Hematopoietic multipotent progenitor cell treated with erythropoietin and hydrocortisone succinate and interleukin-3 and kit ligand, for 4 days (in vitro differentiated cells): ENCODE data around the gene SZT2.
"Not testable (repeated sequence)": the region's sequence is repeated elsewhere in the genome, so short reads cannot be mapped to it uniquely, and the experiment has no call there.

ENCODE experiments used
- DNase-seq: peaks from one replicate; pipeline ENCODE4 v3.0.0-alpha.2; 2015

Gene SZT2

DNA sequence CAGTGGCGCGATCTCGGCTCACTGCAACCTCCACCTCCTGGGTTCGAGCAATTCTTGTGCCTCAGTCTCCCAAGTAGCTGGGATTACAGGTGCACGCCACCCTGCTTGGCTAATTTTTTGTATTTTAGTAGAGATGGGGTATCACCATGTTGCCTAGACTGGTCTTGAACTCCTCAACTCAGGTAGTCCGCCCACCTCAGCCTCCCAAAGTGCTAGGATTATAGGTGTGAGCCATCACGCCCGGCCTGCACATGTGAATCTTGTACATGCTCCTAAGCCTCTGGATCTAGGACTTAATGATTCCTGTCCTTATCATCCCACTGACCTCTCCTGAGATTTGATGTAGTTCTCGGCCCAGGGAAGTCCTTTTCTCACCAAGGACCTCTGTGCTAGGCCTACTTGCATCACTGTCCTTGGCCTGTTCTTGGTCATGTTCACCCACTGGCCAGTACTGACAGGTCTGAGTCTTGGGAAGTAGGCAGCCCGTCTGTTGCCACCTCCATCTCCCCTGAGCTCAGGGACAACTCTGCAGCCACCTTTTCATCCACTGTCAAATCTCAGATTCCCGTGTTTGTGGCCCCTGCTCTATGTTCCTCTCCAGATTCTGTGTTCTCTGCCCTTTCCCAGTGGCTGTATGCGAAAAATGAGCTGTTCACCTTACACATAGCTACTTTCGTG, 54.6 kb downstream of the SZT2 start:
- no peak for DNase-seq

DNA sequence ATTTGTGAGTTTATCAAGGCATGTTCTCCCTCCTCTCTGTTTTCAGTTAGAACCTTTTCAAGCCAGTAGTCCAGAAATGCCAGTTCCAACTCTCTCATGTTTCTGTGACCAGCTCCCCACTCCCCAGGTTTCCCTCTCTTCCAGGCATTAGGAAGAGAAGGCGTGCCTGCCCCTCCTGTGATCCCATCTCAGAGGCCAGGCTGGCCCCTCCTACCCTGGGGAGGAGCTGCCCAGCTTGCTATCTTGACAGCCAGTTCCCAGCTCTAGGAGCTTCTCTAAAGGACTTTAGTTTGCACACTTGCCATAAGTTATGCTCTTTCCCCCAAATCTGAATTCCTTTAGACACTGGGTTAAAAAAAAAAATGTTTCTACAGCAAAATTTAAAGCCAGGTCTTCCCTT, 55.1 kb downstream of the SZT2 start:
- peak; percentile 40 for DNase-seq

DNA sequence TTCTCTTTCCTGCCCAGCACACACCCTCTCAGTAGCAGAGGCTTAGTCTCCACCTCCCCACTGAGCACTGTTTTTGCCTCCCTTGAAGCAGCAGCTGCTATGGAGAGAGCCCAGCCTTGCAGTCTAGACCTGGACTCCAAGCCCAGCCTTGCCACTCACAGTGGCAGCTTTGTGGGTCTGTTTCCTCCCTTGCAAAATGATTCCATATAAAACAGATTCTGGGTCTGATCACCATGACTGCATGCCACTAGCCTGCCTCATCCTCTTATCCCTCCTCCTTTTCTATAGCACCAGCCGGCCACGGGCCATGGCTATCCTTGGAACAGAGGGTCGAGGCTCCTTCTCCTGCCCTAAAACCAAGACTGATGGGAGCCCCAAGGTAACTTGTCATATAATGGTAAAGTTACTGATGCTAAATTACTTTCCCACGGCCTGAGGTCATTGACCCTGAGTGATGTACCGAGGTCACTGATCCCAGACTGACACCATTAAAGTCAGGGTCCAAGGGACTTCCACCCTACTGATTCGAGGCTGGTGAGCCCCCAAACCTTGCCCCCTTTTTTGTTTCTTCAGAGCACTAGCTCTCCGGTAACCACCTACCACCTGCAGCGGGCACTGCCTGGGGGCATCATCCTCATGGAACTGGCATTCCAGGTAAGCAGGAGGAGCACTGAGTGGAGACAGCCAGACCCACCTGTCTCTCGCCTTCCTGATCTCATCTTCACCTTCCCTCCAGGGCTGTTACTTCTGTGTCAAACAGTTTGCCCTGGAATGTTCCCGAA, 56.1 kb downstream of the SZT2 start:
- DNase-seq, result no peak

DNA sequence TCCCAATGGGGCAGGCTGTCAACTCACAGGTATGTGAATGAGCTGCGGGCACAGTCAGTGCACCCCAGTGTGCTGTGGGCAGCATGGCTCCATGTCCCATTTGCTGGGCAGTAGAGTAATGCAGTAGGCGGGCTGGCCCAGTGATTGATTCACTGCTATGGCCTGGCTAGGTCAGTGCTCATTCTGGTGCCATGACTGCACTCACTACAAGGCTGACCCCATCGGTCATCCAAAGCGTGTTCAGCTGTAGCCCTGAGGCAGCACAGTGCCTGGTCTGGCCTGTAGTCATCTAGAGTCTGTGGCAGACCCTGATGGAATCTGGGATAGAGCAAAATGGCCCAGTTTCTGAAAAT, 56.7 kb downstream of the SZT2 start:
- DNase-seq, result no peak

DNA sequence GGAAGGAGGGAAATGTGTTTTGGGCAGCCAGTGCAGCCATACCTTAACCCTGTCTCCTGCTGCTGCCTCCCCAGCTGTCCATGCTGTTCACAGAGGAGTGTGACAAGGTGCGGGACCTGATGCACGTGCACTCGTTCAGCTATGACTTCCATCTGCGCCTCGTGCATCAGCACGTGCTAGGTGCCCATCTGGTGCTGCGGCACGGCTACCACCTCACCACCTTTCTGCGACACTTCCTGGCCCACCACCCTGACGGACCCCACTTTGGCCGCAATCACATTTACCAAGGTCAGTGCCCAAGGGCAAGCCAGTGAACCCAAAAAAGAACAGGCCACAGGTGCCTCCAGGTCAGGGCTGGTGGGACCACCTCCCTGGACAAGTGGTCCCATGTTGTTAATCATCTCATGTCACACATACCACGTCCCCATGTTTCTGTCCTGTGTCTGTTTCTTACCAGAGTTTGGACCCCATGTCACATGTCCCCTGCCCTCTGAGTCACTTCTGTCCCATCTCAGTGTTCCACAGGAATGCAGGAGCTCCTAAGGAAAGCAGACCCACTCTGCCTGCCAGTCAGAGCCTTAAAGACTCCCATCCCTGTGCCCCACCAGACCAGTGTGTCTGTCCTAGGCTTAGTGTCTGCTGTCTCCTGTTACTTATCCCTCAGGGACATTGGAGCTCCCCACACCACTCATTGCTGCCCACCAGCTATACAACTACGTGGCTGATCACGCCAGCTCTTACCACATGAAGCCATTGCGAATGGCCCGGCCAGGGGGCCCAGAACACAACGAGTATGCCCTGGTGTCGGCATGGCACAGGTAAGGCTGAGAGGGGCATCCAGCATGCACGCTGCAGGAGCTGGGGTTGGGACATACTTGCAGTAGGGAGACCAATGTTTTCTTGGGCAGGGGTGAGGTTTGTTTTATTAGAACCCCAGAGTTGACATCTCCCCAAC, 57.5 kb downstream of the SZT2 start:
- no peak for DNase-seq

DNA sequence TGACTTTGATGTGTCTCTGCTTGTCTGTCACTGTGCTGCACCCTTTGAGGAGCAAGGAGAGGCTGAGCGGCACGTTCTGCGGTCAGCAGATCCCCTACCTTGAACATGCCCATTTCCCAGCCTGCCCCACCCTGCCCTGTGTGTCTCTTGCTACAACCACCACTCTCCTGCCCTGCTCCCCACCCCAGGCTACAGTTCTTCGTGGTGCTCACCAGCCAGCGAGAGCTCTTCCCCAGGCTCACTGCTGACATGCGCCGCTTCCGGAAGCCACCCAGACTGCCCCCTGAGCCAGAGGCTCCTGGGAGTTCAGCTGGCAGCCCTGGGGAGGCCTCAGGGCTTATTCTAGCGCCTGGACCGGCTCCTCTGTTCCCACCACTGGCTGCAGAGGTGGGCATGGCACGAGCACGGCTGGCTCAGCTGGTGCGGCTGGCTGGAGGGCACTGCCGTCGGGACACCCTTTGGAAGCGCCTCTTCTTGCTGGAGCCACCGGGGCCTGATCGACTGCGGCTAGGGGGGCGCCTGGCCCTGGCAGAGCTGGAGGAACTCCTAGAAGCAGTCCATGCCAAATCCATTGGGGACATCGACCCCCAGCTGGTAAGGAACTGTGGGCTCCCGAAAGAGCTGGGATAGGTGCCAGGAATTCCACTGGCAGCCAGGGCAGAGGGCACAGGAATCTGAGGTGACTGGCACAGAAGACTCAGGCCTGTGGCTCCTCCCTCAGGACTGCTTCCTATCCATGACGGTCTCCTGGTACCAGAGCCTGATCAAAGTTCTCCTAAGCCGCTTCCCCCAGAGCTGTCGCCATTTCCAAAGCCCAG, 58.4 kb downstream of the SZT2 start:
- no peak for DNase-seq

DNA sequence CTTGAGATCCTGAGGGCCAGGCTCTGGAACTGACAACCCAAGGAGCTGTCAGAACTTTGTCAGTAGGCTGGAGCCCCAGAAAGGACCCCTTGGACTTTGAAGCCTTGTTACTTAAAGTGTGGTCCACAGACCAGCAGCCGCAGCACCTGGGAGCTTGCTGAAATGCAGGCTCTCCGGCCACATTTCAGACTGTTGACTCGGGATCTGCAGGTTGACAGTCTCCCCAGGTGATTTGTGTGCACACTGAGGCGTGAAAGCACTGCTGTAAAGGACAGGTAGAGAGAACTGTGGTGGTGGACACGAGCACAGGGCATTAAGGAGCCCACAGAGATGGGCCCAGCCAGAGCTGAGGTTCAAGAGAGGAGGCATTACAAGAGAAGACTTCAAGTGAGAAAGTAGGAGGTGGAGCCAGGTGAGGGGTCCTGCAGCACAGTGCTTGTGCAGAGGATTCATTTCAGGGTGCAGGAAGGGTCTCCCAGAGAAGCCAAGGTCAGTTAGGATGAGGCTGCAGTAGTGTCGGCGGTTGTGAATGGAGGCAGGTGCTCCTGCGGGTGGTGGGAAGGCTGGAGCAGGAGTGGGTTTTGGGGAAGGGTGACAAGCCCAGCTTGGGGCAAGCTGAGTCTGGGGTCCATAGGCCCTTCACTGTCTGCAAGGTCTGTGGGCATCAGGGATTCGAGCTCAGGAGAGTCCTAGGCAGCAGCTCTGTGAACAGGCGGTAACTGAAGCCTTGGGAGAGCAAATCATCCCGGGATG, 59.4 kb downstream of the SZT2 start:
- no peak for DNase-seq

DNA sequence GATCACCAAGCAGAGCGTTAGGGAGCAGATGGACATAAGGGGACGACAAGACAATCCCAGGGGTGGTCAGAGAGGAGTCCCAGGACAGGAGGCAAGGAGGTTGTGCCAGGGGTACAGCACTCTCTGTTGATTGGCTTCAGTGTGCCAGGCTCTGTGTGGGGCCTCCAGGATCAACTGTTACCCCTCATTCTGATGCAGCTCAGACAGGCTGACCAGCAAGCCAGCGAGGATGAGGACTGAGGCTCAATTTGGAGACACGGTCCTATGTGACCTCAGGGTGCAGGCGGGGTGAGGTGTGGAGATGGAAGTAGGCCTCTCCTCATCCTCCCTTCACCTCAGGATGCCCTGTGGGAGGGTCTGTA, 60.0 kb downstream of the SZT2 start:
- DNase-seq, result no peak

DNA sequence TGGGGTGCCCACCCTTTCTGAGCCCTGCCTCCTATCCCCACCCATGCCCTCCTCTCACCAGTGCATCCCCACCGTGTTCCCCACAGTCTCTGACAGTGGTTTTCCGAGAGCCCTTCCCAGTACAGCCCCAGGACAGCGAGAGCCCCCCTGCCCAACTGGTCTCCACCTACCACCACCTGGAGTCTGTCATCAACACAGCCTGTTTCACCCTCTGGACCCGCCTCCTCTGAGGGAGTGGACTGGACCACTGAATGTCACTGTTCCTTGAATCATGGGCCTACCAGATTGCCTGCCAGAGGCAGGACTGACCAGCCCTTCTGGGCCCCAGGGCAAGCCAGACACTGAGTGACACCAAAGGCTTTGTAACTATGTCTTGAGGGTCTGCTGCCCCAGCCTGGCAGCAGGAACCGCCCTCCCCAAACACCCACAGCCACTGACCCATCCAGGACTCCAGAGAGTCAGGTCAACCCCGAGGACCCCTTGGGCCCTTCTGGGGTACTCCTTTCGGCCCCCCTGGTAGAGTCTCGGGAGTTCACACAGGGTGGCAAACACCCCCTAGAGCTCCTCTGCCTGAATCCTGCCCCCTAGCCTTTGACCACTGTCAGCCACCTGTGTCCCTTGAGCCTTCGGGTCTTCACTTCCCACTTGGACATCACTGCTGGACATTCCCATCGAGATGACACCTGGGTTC, 60.7 kb downstream of the SZT2 start:
- DNase-seq, result no peak

DNA sequence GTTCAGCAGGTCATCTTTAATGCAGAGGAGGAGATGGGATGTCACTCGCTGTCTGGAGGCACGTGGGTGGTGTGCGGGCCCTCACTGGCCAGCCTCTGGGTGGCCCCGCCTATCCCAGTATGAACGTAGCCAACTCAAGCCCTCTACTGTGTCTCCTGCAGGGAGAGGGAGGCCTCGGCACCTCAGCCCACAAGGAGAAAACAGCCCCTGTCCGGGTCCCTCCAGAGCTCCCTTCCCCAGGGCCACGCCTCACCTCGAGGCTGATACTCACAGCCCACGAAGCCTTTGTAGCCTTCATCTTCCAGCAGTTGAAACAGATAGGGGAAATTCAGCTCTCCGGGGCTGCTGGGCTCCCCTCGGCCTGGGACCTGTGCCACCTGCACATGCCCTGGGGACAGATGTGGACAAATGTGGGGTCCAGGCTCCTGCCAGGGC, 61.5 kb downstream of the SZT2 start:
- DNase-seq, result no peak

DNA sequence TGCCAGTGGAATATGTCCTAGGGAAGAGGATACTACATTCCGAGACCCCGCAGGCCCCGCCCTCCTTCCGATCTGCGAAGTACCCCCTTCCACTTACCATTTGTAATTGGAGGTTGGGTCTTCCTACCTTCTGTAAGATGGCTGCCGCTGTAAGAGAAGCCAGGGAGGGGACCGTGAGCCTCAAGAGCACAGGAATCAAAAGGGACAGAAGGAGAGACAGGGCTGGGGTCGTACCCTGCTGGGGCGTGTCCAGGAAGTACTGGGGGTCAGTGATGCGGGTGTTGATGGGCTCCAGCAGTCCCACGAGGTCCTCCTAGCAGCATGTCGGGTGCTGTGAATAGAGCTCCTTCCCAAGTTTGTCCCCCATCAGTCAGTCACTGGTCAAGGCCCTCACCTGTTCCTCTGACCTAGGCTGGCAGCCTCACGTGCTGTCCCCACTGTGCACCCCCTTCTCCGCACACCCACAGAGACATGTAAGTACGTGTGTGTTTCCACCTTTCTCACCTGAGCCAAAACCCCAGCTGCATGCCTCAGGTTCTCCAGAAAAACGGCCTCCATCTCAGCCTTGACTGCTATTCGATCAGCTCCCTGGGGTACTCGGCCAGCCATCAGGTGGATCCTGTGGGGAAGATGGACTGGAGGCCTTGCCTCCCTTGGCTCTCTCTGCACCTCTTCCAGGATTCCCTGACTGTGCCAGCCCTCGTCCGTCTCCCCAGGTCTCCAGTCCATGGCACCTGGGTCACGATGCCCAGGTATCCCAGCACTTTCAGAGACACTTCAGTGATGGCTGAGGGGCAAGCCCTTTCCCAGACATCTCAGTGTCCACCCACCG, 62.2 kb downstream of the SZT2 start:
- no peak for DNase-seq

DNA sequence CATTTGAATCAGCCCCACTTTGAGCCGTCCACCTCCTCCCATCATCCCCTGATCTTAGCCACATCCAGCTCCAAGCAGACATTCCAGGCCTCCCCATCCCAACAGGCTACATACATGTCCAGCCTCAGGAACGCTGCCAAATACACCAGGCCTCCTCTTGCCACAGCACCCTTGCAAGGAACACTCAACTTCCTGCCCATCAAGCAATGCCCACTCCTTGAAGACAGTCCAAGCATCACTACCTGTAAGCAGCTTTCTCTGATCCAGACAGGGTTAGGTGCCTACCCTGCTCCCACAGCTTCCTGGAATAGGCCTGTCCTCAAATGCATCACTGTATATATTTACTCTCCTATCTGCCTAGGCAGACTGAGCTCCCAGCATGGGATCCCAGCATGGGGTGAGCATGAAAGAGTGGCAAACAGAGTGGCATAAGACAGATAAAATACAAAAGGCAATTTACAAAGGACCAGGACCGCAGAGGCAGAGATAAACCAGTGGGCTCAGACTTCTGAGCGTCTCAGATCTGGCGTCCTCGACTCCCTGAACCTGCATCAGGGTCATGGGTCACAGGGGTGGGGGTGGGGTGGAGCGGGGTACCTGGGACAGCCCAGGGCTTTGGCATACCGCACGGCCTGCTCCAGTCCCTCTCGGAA, 63.2 kb downstream of the SZT2 start:
- peak; percentile 85 for DNase-seq

DNA sequence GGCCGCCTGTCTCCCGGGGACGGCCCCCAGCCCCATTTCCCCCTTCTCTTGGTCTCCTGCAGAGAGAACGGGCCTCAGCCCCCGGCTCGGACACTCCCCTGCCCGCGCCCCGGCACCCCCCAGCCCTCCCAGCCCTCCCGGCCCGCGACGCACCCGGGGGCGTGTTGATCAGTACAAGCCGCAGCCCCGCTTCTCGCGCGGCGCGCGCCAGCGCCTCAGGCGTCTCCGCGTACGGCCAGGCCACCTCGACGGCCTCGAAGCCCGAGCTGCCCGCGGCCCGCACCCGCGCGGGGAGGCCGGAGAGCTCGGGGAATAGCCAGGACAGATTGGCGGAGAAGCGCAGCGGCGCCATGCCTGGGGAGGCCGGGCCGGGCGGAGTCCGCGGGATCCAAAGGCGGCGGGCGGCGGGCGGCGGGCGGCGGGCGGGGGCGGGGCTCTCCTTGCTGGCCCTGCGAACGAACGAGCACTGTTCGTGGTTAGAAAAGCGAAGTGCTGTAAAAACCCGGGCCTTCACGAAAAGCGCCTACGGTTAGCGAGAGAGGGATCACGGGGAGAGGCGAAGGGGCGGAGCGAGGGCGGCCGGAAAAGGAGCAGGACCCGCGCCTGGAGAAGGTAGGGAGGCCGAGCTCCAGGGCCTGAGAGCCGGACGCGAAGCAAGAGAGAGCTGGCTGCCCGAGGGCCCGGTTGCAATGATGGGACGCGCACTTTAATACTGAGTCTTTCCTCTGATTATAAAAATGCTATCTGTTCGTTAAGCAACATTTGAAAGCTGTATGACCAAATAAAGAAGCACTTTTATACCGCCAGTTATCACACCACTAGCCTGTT, 64.0 kb downstream of the SZT2 start, which contains the start of gene HYI:
Gene HYI (minus strand): TSS at position 490 of the 828 bp plus-strand sequence. CDS start 138 bp downstream, at position 352.
- peak; percentile 95 for DNase-seq

DNA sequence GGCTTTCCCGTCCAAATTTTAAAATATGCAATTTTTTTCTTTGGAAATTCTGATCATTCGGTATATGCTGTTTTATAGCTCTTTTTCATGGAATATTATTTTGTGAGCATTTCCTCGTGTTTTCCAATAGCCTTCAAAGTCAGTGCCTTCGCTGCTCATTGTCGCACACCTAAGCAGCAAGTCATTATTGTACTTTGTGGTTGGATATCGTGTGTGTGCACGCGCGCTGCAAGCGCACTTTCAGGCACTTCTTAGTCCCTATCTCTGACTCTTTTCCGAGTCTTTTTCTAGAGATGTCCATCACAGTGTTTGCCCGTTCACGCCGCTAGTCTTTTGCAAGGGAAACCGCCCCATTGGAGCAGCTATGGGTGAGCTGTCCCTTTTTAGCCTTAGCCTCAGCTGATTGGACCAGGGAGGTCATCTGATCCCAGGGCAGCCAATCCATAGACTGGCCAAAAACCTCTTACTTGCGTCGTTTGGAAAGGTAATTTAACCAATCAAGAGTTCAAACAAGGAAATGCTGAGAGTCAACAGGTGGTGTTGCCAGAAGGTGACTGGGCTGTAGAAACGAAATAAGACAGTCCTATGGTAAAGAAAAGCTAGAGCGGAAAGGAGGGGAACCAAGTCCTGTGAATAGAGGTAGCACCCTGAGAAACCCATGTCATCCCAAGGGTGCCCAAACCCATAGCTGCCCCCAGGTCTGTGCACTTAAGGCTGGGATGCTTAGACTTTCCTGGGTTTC, 64.7 kb downstream of the SZT2 start:
- DNase-seq, result peak; percentile 93

DNA sequence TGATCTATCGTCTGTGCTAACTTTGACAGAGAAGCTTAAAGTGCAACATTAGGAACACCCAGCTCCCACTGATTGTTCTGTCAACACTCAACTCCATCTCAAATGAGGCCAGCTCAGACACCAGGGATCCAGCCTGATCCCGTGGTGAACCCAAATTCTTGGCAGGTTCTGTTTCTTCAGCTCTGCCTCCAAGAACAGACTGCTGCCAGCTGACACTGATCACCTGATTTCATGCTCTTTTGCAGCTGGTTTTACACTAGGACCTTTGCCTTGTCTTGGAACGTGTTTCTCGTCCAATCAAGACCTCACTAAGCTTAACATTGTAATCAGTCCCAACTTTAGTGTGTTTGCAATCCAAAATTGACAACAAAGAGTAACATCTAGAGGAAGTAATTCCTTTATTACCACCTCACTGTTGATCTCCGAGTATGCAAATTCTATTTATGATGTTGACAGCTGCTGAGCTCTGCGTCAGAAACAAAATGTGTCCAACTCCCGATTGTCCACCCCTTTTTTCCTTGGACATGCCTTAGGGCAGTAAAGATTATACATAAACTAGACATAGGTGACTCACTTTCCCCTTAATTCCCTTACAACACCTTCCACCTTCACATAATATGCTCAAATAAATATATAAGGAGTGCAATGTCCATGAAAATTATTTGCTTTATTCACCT, 65.7 kb downstream of the SZT2 start:
- DNase-seq, result no peak

DNA sequence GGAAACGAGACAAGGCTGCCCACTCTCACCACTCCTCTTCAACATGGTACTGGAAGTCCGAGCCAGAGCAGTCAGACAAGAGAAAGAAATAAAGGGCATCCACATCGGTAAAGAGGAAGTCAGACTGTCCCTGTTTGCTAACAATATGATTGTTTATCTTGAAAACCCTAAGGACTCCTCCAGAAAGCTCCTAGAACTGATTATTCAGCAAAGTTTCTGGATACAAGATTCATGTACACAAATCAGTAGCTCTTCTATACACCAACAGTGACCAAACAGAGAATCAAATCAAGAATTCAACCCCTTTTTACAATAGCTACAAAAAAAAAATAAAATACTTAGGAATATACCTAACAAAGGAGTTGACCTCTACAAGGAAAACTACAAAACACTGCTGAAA, 68.7 kb downstream of the SZT2 start:
- not testable (repeated sequence) for DNase-seq

DNA sequence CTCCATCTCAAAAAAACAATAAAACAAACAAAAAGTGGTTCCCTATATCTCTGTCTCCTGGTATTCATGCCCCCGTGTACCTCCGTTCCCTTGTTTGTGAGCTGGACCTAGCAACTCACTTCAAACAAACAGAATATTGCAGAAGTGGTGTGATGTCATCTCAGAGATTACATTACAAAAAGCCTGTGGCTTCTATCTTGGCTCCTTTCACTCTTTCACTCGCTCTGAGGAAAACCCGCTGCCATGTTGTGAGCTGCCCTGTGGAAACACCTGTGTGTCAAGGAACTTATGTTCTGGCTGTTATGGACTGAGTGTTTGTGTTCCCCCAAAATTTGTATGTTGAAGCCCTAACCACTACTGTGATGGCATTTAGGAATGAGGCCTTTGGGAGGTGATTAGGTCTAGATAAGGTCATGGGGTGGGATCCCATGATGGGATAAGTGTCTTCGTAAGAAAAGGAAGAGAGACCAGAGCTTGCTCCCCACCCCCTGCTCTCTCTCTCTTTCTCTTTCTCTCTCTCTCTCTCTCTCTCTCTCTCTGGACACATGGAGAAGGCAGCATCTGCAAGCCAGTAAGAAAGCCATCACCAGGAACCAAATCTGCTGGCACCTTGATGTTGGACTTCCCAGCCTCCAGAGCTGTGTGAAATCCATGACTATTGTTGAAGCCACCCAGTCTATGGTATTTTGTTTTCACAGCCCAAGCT, 71.4 kb downstream of the SZT2 start:
- peak; percentile 21 for DNase-seq
